ENCODE results near the gene ABLIM3.
"Not testable (repeated sequence)": the region's sequence is repeated elsewhere in the genome, so short reads cannot be mapped to it uniquely, and the experiment has no call there.

ABLIM3 gene

GRCh38 chr5:149177339-149177843, 36.1 kb downstream of the ABLIM3 start:
- DNase-seq (ENCODE audit: extremely low read depth, low read depth): no peak
- no peak for TF ChIP-seq CTCF (IDR thresholded peaks at IDR 0.05; ENCODE audit: low read depth, low read length)

DNA sequence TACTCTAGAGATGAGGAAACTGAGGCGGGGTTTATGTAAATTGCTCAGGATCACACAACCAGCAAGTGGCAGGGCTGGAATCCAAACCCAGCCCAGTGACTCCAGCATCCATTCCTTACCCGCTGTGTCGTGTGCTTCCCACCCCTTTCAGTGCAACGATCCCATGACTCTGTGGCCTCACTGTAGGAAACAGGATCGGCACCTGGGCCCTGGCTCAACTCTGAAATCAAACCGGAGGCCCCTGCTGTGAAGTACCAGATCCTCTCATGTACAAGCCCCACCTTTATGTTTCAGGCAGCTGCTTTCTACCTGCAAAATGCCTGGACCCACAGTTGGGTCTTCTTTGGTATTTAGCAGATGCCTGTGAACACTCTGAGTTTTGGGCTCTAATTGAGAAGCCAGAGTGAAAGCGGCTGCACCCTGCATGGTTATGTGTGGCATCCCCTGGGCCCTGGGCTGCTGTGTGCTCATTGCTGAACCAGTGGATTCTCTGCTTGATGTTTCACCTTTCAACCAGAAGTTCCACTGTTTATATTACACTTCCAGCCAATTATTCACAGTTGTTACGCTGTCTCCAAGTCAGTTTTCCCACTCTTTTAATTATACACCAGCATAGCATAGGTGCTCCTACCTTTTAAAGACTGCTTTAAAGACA, 36.7 kb downstream of the ABLIM3 start:
- TF ChIP-seq CTCF (IDR thresholded peaks at IDR 0.05; ENCODE audit: low read depth, low read length): no peak
- DNase-seq (ENCODE audit: extremely low read depth, low read depth): no peak

GRCh38 chr5:149181732-149182131, 40.4 kb downstream of the ABLIM3 start:
- DNase-seq (ENCODE audit: extremely low read depth, low read depth): no peak

DNA sequence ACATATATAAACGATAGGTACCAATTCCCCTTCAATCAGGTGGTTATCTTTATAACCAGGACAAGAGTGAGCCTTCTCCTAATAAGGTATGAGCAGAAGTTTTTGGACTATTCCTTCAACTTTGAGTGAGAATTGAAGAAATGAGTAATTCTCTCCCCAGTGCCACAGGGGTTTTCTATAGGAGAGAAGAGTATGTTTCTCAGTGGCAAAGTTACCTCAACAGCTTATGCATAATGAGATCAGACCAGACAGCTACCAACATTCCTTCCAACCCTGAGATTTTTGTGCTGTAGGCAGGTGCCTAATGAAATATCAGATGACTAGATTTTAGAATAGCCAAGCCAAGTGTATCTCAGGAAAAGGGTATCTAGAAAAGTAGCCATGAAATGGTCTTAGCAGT, 40.9 kb downstream of the ABLIM3 start:
- no peak for TF ChIP-seq CTCF (IDR thresholded peaks at IDR 0.05; ENCODE audit: low read depth, low read length)
- no peak for DNase-seq (ENCODE audit: extremely low read depth, low read depth)

More at GRCh38 chr5:149181732-149182131, 40.4 kb downstream of the ABLIM3 start:
- TF ChIP-seq CTCF (IDR thresholded peaks at IDR 0.05; ENCODE audit: low read depth, low read length): no peak

DNA sequence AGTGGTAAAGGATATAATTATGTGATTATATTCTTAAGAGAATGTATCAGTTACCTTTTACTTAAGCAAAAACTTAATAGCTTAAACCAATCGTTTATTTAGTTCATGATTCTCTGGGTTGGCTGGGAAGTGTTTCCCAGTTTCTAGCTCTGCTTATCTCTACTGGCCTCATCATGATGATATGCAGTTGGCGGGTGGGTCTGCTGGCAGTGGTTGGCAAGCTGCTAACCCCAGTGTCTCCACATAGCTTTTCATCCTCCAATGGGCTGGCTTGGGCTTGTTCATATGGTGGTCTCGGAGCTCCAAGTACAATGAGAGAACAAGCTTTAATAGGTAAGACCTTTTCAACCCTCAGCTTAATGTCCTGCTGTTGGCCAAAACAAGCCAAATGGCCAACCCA, 43.8 kb downstream of the ABLIM3 start:
- DNase-seq (ENCODE audit: extremely low read depth, low read depth): no peak
- TF ChIP-seq CTCF (IDR thresholded peaks at IDR 0.05; ENCODE audit: low read depth, low read length): no peak

DNA sequence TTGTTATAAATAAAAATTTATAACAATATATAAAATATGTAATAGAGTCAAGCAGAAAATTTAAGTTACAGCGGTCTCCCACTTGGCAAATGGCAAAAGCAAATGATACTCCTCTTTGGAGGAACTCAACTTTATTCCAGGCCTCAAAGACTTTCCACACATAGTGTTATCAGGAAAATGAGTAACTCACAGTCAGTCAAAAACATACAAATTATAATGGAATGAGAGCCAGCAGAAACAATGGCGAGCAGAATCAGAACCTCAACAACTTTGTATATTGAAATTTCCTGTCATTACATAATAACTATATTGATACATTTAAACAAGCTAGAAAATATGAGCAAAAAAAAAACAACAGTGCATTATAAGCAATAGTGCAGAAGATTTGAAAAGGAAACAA, 45.2 kb downstream of the ABLIM3 start:
- TF ChIP-seq CTCF (IDR thresholded peaks at IDR 0.05; ENCODE audit: low read depth, low read length): no peak
- no peak for DNase-seq (ENCODE audit: extremely low read depth, low read depth)

DNA sequence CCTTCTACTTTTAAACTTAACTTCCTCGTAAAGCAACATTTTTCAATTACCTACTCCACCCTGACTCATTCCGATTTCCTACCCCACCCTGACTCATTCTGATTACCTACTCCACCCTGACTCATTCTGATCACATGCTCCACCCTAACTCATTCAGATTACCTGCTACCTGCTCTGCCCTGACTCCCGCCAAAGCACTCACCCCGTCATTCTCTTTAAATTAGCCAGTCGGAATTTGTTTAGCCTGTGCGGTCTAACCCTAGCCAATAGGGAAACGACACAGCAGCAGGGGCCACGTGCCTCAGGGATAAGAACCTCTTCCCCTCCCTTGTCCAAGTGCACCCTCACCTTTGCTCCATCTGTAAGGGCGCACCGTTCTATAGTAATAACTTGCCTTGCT, 46.3 kb downstream of the ABLIM3 start:
- DNase-seq (ENCODE audit: extremely low read depth, low read depth): not testable (repeated sequence)

GRCh38 chr5:149188383-149188782, 47.1 kb downstream of the ABLIM3 start:
- no peak for DNase-seq (ENCODE audit: extremely low read depth, low read depth)
- TF ChIP-seq CTCF (IDR thresholded peaks at IDR 0.05; ENCODE audit: low read depth, low read length): no peak
